Endothelial cell (in vitro differentiated cells): ENCODE measurements around the gene DPP9. TPM values are rescaled to one million over a fixed set of nuclear protein-coding genes. Genes with fewer than 3 reads are reported as not detected.

Experiments
- DNase-seq: peaks from one replicate; pipeline ENCODE4 v3.0.0; 2021; ENCODE audit warnings: low spot score
- H3K27ac Mint-ChIP-seq: one replicate; pipeline ENCODE4 v1.8.0; 2021; ENCODE audit warnings: mixed read lengths, inconsistent platforms; ENCODE audit not compliant: unreplicated experiment
- H3K27me3 Mint-ChIP-seq: one replicate; pipeline ENCODE4 v1.8.0; 2021; ENCODE audit warnings: mild to moderate bottlenecking, moderate library complexity, mixed read lengths, inconsistent platforms; ENCODE audit not compliant: unreplicated experiment
- H3K36me3 Mint-ChIP-seq: one replicate; pipeline ENCODE4 v1.8.0; 2021; ENCODE audit warnings: mild to moderate bottlenecking, low read depth, mixed read lengths, inconsistent platforms; ENCODE audit not compliant: unreplicated experiment
- H3K4me1 Mint-ChIP-seq: one replicate; pipeline ENCODE4 v1.8.0; 2021; ENCODE audit warnings: mild to moderate bottlenecking, mixed read lengths, inconsistent platforms; ENCODE audit not compliant: unreplicated experiment
- H3K4me3 Mint-ChIP-seq: one replicate; pipeline ENCODE4 v1.8.0; 2021; ENCODE audit warnings: mild to moderate bottlenecking, mixed read lengths, inconsistent platforms; ENCODE audit not compliant: unreplicated experiment
- H3K9me3 Mint-ChIP-seq: one replicate; pipeline ENCODE4 v1.8.0; 2021; ENCODE audit warnings: mixed read lengths, inconsistent platforms; ENCODE audit not compliant: unreplicated experiment
- total RNA-seq: library from RNA; stranded (reverse); fragmentation: NEBNext Ultra II Directional; extraction: Animal tissue kit (Norgen Biotek cat#: 25700); gene quantifications from one replicate; pipeline ENCODE4 v1.2.1, GENCODE V29; 2021; ENCODE audit not compliant: unreplicated experiment
- TF ChIP-seq, protein P1 (sequence below): fragments of 200-600 bp; sonication (generic); IDR thresholded peaks from one replicate; pipeline ENCODE4 v1.5.0; 2021; ENCODE audit warnings: antibody characterized with exemption; ENCODE audit not compliant: unreplicated experiment

Gene DPP9
- total RNA-seq, 1 donor from 2014 or later, result 63.3 TPM

DNA sequence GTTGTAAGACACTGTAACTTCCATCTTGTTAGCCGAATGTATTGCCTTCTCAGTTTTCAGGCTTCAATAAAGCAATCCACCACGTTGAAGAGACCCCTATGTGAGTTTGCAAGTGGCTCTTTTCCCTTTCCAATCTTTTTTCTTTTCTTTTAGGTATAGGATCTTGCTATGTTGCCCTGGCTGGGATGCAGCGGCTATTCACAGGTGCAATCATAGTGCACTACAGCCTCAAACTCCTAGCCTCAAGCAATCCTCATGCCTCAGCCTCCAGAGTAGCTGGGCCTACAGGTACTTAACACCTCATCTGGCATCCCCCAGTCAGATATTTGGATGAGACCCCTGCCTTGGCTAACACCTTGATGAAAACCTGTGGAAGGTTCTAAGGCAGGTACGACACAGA, 34.4 kb upstream of the DPP9 start:
- DNase-seq, result no peak
- TF ChIP-seq, protein P1, sequence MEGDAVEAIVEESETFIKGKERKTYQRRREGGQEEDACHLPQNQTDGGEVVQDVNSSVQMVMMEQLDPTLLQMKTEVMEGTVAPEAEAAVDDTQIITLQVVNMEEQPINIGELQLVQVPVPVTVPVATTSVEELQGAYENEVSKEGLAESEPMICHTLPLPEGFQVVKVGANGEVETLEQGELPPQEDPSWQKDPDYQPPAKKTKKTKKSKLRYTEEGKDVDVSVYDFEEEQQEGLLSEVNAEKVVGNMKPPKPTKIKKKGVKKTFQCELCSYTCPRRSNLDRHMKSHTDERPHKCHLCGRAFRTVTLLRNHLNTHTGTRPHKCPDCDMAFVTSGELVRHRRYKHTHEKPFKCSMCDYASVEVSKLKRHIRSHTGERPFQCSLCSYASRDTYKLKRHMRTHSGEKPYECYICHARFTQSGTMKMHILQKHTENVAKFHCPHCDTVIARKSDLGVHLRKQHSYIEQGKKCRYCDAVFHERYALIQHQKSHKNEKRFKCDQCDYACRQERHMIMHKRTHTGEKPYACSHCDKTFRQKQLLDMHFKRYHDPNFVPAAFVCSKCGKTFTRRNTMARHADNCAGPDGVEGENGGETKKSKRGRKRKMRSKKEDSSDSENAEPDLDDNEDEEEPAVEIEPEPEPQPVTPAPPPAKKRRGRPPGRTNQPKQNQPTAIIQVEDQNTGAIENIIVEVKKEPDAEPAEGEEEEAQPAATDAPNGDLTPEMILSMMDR, result no peak
- peaks cover 7% of the 10 kb centered on the region for H3K27me3 Mint-ChIP-seq
- H3K36me3 Mint-ChIP-seq, result no peaks in the 10 kb centered on the region
- no peaks in the 10 kb centered on the region for H3K4me1 Mint-ChIP-seq
- H3K9me3 Mint-ChIP-seq, result no peaks in the 10 kb centered on the region
- H3K4me3 Mint-ChIP-seq, result no peak overlapping the region
- no peak overlapping the region for H3K27ac Mint-ChIP-seq

DNA sequence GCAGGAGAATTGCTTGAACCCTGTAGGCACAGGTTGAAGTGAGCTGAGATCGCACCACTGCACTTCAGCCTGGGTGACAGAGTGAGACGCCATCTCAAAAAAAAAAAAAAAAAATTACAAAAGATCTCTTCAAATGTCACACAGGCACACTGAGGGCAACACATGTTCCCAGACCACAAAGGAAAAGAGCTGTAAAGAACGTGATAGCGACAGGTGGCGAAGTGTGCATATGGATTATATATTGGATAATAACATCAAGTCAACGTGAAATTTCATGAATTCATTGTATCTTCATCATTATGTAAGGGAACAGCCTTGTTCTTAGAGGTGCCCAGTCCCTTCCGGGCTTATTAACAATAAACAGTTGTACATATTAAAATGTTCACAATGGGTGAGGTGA, 31.8 kb upstream of the DPP9 start:
- H3K36me3 Mint-ChIP-seq, result no peaks in the 10 kb centered on the region
- no peak overlapping the region for H3K27ac Mint-ChIP-seq
- H3K4me3 Mint-ChIP-seq, result no peak overlapping the region
- TF ChIP-seq, protein P1, result no peak
- H3K4me1 Mint-ChIP-seq, result no peaks in the 10 kb centered on the region
- peaks cover 10% of the 10 kb centered on the region for H3K27me3 Mint-ChIP-seq
- no peaks in the 10 kb centered on the region for H3K9me3 Mint-ChIP-seq
- no peak for DNase-seq

DNA sequence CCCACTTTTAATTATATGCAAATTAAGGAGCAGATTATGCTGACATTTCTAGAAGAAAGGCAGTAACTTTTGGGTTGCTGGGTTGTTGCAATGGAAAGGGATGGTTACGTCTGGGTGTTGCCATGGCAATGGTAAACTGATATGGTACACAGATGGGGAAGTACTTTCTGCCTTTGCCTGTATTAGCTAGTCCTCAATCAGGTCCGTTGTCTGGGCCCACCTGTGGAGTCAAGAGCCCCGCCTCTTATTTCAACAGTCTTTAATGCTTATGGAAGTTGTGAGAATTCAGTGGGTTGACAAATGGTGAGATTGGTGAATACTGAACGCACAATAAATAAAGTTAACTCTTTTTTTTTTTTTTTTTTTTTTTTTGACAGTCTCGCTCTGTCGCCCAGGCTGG, 30.6 kb upstream of the DPP9 start:
- Mint-ChIP-seq H3K27ac (no peak overlapping the region), H3K27me3 (peaks cover 5% of the 10 kb centered on the region), H3K36me3 (no peaks in the 10 kb centered on the region), H3K9me3 (no peaks in the 10 kb centered on the region), H3K4me3 (no peak overlapping the region), H3K4me1 (no peaks in the 10 kb centered on the region)
- DNase-seq, result no peak
- TF ChIP-seq, protein P1, result no peak

DNA sequence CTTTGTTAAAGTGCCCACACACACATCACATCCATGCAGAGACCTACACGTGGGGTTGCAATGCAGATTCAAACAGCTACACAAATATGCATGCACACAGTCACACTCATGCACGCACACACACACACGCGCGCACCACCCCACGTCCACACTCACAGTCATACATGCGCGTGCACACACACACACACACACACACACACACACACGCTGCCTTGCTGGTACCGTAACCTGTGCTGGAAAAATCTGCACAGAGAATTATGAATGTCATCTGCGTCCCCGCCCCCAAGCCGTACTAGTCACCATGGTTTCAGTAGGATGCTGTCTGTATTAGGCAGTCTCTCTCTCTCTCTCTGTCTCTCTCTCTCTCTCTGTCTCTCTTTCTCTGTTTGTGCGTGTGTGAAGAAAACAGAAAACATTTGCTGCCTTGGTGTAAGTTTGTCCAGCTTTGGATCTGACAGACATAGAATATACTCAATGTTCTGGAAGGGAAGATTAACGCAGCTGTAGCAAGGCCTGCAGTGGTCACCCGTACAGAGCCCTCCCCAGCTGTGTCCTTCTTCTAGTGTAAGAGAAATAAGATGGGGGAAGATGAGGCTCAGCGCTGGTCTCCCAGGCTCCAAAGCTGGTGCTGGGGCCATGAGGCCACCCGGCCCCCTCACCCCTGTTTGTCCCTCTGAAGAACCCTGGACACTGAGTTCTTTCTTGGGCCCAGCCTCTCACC, 26.4 kb upstream of the DPP9 start:
- no peak overlapping the region for H3K4me3 Mint-ChIP-seq
- TF ChIP-seq, protein P1, result no peak
- H3K27me3 Mint-ChIP-seq, result peaks cover 6% of the 10 kb centered on the region
- no peaks in the 10 kb centered on the region for H3K4me1 Mint-ChIP-seq
- no peak overlapping the region for H3K27ac Mint-ChIP-seq
- H3K9me3 Mint-ChIP-seq, result no peaks in the 10 kb centered on the region
- DNase-seq, result no peak
- H3K36me3 Mint-ChIP-seq, result no peaks in the 10 kb centered on the region

DNA sequence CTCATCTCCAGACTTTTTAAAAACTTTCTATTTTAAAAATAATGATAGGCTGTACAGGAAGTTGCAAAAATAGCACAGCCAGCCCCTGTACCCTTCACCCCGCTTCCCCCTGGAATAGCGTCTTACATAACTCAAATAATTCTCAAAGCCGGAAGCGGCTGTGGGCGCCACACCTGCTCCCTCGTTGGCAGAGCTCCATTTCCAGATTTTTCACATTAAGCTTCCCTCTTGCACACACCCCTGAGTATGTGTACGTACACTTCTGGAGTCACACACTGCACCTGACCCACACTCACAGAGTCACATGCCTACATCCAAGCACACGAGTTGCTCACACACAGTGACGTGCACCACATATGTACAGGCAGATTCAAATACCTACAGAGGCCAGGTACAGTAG, 24.9 kb upstream of the DPP9 start:
- H3K4me3 Mint-ChIP-seq, result no peak overlapping the region
- H3K27ac Mint-ChIP-seq, result no peak overlapping the region
- no peak for DNase-seq
- TF ChIP-seq, protein P1, result no peak
- H3K27me3 Mint-ChIP-seq, result peaks cover 10% of the 10 kb centered on the region
- H3K36me3 Mint-ChIP-seq, result no peaks in the 10 kb centered on the region
- no peaks in the 10 kb centered on the region for H3K4me1 Mint-ChIP-seq
- H3K9me3 Mint-ChIP-seq, result no peaks in the 10 kb centered on the region
